Measurements from ENCODE around the gene RALGAPA1.
A peak's percentile ranks its signal among the peaks of the same experiment; 100 is the strongest.
"Not testable (repeated sequence)": the region's sequence is repeated elsewhere in the genome, so short reads cannot be mapped to it uniquely, and the experiment has no call there.

The RALGAPA1 gene

DNA sequence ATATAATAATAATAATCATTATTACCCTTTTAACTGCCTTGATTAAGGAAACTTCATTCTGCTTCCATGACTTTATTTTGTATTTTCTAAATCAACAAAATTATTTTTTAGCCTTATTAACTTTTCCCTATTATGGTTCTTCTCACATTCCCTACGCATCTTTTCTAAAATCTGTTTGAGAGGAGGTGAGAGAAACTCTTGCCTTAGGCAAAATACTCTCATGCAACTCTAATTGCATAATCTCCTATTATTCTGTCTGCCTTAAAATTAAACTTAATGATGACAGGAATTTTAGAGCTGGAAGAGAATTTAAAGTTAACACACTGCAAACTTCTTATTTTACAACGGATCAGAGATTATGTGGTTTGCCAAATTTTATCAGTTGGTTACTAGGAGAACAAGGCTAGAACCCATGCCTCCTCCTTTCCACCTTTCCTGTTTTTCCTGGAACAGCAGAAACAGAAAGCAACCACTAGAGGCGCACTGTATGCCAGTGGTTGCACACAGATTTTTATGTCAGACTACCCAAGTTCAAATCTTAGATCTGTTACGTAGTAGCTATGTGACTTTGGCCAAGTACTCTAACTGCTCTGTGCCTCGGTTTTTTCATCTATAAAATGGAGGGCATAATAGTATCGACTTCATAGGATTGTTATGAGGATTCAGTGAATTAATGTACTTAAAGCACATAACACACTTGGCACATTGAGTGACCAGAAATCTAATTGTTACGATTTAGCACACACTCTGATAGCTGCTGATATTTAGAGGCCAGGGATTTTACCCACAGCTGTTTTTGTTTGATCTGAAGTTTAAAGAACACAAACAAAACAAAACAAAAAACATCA lies 12.7 kb upstream of the RALGAPA1 start:
- peak; percentile 43 for DNase-seq

DNA sequence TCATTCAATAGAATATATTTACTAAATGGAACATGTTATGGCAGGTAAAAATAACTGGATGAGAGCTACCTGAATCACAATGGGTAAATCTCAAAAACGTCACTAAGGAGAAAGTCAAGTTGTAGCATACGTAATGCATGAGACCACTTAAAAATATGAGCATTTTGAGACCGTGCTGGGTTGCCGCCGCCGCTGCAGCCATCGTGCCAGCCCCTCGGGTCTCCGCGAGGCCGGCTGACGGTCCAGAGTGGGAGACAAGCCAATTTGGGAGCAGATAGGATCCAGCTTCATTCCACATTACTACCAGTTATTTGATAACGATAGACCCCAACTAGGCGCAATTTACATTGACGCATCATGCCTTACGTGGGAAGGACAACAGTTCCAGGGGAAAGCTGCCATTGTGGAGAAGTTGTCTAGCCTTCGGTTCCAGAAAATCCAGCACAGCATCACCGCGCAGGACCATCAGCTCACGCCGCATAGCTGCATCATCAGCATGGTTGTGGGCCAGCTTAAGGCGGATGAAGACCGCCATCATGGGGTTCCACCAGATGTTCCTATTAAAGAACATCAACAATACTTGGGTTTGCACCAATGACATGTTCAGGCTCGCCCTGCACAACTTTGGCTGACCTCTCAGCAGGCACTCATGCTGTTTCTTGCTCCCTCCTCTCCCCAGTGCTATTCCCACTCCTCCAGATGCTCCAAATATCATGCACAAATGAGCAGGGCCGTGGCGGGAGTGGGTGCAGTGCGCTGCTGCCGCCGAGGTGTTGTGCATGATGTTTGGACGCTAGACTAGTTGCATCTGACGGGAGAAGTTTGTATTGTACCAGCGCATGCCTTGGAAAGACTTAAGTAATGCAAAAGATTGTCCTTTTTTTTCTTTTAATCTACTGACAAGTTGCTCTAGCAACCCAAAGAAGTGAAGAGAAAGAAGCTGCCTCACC lies 10.8 kb upstream of the RALGAPA1 start:
- no peak for DNase-seq

DNA sequence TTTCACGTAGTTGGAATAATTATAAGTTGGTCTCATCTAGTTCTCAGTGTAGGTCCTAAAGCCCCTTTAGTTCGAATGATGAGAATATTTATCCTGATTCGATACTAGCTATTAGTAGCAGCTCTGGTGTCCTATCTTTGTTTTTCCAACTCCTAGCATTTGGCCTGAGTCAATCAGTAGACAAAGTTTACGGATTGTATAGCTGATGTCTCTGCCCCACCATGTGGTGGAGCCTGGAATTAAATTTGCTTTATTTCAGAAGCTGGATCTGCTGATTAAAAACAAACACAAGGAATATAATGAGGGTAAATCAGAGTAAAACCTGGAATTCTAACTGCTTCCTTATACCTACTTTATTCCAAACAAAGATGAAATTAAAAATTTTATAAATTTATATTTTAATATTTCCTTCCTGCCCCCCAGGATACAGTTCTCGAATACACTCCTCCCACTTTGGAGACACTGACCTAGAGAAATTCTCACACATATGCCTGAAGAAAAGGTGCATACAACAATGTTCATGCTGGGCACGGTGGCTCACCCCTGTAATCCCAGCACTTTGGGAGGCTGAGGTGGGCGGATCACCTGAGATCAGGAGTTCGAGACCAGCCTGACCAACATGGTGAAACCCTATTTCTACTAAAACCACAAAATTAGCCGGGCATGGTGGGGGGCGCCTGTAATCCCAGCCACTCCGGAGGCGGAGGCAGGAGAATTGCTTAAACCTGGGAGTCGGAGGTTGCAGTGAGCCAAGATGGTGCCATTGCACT lies 9.4 kb upstream of the RALGAPA1 start:
- peak; percentile 39 for DNase-seq

DNA sequence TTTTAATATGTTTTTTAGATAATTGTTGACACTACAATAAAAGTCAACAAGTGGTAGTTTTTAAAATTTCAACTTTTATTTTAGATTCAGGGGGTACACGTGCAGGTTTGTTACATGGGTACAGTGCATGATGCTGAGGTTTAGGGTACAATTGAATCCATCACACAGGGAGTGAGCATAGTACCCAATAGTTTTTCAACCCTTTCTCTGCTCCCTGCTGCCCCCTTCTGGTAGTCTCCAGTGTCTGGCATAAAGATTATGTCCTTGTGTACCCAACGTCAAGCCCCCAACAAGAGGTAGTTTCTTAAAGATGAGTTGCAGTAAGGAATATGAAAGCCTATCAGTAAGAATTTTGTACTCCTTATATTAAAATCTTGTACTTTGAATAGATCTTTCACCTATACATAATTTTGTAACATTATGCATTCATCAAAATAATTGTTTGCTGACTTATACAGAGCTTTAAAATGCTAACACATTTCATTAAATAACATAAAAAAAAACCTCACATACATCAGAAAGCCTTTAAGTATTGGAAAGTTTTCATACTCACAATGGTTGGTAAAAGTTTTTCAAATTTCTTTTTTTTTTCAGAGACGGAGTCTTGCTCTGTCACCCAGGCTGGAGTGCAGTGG lies 5.4 kb upstream of the RALGAPA1 start:
- DNase-seq, result peak; percentile 84

DNA sequence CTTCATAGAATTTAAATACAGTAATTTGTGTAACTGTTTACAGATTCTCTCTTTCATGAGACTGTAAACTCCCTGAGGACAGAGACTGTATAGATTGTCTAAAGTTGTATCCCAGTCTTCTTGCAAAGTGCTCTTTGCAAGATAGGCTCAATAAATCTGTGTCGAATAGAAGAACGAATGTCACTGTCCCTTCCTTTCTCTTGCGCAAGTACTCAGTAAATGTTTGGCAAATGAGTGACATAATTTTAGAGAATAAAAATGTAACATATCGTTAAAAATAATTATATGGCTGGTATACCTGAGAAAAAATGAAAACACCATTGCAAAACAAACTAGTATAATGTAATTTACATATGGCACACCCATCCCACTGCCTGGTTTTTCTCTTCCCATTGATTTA lies 1.9 kb upstream of the RALGAPA1 start:
- DNase-seq, result no peak

DNA sequence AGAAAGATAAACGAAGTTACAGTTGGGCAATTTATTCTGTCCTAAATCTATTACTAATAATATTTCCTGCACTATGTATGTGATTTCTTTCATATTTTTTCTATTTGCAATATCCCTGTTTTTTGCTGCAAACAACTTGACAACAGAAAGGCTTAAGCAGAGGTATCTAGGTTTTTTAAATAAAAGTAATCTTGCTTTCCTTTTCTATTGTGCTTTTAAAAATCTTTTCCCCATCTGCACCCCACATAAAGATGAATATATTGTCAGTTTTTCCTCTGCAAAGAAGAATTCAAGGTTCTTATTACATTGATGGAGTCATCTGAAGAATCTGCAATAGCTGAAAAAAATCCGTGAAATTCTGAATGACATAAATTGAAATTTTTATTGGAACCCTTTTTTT lies 502 bp upstream of the RALGAPA1 start:
- DNase-seq, result no peak

DNA sequence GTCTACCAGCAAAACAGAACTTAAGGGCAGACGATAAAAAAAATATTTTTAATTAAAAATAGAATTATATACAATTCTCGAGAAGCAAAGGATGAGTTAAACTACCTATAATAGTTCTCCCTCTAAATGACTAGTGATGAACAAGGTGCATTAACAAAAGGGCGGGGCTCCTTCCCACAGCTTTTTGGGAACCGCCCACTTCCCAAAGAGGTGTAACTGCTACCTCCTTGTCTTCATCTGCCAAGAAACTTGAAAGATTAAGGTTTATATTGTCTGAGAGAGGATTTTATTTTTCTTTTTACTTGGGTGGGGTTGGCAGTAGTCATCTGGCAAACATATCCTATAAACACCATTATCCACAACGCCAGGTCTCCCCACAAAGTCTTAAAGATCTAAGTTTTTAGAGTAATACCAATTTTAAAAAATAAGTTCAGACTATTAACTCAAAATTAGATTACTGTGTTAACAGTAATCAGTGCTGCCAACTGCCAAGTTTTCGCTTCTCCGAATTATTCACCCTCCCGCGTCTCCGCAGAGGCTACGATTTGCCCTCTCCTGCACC lies 938 bp downstream of the RALGAPA1 start:
- DNase-seq, result peak; percentile 43

DNA sequence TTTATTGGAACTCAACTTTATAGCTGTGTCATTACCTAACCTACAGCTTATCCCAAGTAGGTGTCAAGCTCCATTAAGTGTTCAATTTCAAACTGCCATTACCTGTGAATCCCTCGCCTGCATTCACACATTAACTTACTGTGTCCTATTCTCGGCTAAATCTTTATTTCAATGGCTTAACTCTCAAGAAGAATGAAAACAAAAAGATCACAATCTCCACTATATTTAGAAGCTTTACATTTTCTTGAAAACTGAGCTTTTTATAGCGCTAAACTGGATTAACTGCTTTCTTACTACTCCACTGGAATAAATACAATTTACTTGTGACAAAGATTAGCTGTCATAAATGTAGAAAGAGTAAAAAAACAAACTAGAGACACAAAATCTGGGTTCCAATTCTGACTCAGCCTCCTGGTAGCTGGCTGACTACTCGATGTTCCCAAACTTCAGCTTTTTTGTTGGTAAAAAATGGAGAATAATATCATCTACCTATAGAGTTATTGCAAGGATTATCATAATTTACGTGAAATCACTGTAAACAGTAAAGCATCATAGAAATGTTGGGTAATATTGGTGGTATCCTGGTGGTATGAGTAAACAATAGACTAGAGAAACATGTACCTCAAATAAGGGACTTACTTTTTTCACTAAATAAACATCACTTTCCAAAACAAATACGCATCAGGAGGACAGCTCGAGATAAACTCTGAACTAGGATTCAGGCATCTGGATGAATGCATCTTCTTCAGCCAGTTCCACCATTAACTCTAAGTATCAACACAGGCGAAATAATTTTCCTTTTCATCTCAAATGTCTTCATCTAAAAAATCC lies 1.7 kb downstream of the RALGAPA1 start:
- no peak for DNase-seq

DNA sequence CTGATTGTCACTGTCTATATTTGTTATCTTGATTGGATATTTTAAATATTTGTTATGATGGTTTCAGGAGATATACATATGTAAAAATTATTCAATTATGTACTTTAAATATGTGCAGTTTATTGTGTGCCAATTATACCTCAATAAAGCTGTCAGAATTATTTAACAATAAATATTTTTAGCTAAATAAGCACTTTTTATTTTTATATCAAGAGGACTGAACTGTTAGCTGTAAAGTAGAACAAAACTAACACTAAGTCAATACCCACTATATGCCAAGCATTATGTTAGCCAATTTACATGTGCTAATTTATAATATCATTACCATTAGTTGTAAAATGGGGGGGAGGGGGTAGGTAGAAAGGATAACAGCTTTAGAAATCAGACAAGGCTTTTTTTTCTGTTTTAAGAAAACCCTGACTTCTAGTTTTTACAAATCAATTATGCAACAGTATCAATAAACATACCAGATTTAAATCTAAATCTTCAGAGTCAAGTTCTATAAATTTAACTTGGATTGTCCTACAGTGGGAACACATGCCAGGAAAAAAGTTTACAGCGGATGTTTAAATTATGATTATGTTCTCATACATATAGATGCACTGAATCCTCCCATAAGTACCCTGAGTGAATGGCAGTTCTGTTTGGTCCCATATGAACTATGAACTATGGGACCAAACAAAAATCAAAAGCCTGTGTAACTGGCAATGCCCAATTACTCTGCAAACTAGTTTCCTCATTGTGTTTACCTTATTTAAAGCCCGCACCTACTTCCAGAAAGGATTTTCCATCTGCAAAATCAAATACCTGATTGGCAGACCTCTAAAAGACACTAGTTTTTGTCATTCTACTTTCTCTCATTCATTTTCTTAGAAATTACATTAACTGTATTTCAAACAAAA lies 2.8 kb downstream of the RALGAPA1 start:
- DNase-seq, result no peak

DNA sequence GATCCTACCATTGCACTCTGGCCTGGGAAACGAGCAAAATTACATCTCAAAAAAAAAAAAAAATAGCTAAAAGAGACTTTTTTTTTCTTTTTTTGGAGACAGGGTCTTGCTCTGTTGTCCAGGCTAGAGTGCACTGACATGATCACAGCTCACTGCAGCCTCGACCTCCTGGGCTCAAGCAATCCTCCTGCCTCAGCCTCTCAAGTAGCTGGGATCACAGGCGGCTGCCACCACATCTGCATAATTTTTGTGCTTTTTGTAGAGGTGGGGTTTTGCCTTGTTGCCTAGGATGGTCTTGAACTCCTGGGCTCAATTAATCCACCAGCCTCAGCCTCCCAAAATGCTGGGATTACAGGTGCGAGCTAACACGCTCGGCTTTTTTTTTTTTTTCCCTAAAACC lies 11.3 kb downstream of the RALGAPA1 start:
- no peak for DNase-seq

DNA sequence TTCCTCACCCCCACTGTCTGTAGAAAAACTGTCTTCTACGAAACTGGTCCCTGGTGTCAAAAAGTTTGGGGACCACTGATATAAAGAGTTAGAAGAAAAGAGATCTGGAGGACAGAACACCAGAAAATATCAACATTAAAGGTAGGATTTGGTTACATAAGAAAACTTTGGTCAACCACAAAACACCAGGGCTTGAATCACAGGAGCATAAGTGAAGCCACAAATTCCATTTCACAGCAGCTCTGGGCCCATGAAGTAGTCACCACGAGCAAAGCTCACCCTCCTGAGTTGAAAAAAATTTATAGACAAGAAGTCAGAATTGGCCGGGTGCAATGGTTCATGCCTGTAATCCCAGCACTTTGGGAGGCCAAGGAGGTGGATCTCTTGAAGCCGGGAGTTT lies 19.4 kb downstream of the RALGAPA1 start:
- no peak for DNase-seq

DNA sequence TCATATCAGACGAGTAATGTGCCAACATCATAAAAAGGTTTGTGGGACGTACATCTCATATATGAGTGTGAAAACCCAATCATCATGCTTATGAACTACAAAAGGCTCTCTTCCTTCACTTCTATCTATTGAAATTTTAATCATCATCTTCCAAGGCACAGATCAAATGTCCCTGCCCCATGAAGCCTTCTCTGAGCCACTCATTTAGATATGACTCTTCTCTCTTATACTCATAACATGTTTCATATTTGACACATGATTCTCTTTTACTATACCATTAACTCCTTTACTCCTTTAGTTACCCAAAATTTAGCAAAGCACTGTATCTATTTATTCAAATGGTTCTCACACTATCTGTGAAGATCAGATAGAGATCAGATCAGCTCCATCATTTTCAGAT lies 22.2 kb downstream of the RALGAPA1 start:
- DNase-seq, result no peak

DNA sequence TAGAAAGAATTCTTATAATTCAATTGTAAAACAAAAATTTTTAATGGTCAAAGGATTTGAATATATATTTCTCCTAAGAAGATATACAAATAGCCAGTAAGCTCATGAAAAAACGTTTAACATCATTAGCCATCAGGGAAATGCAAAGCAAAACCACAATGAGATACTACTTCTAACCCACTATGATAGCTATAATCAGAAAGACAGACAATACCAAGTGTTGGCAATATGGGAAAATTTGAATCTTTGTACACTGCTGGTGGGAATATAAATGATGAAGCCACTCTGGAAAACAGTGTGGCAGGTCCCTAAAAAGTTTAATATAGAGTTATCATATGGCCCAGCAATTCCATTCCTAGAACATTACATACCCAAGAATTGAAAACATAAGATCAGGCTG lies 25.4 kb downstream of the RALGAPA1 start:
- DNase-seq, result no peak

DNA sequence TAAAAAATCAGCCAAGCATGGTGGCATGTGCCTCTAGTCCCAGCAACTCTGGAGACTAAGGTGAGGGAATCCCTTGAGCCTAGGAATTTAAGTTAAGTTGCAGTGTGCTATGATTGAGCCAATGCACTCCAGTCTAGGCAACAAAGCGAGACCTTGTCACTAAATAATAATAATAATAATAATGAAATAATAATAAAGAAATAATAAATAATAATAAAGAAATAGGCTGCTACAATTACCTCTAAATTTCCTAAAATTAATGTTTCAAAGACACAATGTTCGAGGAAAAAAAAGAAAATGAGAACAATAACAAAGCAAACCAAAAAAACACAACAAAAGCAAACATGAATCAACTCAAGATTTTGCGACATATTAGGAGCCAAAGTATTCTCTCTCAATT lies 29.7 kb downstream of the RALGAPA1 start:
- DNase-seq, result no peak

DNA sequence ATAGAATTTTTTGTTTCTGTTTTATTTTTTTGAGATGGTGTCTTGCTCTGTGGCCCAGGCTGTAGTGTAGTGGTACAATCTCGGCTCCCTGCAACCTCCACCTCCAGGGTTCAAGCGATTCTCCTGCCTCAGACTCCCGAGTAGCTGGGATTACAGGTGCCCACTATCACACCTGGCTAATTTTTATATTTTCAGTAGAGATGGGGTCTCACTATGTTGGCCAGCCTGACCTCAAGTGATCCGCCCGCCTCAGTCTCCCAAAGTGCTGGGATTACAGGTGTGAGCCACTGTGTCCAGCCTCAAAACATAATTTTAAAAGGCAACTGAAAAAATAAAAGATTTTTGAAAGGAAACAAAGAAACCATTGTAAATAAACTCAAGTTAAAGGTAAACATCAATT lies 31.5 kb downstream of the RALGAPA1 start:
- not testable (repeated sequence) for DNase-seq

DNA sequence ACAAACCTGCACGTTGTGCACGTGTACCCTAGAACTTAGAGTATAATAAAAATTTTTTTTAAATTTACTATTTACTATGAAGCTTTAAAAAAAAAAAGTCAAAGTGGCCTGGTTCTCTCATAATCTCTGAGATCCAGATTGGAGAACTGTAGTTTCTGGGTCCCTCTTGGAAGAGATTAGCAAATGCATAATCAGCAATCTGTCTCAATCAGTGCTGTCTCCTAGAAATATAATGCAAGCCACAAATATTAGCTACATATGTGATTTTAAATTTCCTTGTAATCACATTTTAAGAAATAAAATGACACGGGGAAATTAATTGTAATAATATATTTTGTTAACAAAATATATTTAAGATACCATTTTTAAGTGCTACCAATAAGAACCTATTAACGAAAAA lies 32.3 kb downstream of the RALGAPA1 start:
- no peak for DNase-seq

DNA sequence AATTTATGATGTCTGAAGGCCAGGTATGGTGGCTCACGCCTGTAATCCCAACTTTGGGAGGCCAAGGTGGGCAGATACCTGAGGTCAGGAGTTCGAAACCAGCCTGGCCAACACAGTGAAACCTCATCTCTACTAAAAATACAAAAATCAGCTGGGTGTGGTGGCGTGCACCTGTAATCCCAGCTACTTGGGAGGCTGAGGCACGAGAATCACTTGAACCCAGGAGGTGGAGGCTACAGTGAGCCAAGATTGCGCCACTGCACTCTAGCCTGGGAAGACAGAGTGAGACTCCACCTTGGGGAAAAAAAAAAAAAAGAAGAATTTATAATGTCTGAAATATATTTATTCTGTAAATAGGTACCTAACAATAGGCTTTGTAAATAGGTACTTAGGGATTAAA lies 33.0 kb downstream of the RALGAPA1 start:
- DNase-seq, result not testable (repeated sequence)

DNA sequence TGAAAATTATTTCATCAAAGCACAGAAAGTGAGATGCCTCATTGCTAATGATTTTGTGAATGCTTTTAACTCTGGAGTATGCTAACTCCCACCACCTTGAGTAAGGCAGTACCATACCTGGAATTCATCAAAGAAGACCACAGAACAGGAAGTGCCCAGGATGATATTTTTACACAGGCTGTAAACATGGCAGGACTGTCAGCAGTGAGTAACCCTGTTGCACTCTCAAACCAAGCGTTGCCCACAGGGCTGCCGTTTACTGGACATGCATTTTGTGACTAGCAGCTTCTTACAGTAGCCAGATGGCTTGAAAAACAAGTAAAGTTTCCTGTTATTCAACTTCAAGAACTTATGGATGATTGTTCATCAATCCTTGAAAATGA lies 42.4 kb downstream of the RALGAPA1 start:
- DNase-seq, result peak; percentile 8

DNA sequence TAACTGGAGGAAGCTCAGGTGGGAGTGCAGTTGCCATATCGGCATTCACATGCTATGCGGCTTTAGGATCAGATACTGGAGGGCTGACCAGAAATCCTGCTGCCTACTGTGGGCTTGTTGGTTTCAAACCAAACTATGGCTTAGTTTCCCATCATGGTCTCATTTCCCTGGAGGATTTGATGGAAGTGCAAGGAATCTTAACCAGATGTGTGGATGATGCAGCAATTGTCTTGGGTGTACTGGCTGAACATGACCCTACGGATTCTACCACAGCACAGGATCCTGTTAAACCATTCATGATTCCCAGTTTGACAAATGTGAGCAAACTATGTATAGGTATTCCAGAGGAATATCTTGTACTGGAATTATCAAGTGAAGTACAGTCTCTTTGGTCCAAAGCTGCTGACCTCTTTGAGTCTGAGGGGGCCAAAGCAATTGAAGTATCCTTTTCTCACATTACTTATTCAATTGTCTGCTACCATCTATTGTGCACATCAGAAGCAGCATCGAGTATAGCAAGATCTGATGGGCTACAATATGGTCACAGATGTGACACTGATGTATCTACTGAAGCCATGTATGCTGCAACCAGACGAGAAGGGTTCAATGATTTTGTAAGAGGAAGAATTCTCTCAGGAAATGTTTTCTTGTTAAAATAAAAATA lies 42.9 kb downstream of the RALGAPA1 start:
- DNase-seq, result no peak

DNA sequence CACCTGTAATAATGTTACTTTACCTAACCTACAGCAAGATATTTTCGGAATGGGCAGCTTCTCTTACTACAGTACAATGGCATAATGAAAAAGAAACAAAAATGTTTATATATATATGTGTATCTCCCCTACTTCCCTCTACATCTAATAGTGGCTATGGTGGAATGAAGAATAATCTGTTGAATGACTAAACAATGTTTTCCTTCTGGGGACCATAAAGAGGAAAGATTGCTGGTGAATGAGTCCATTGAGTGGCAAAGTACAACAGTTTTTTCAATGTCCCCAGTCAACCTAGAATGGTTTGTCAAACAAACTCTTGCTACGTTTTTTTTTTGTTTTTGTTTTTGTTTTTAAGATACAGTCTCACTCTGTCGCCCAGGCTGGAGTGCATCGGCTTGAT lies 47.2 kb downstream of the RALGAPA1 start:
- DNase-seq, result no peak
